22Rv1 (cell line): Measurements from ENCODE around the gene NRP1.

Experiments
- CTCF ChIP-seq: fragments of 450-650 bp; IDR thresholded peaks from 2 replicates; pipeline ENCODE4 v1.5.1; 2017; ENCODE audit warnings: mild to moderate bottlenecking
- ZFX ChIP-seq: fragments of 450-650 bp; IDR thresholded peaks from 2 replicates; pipeline ENCODE4 v1.6.1; 2017; ENCODE audit warnings: antibody characterized with exemption, borderline replicate concordance

GRCh38 chr10:33381451-33382215 is 47.2 kb upstream of the NRP1 start:
- no peak for TF ChIP-seq CTCF
- no peak for TF ChIP-seq ZFX
